A549 (cell line): Measurements from ENCODE around the gene GULP1. TPM values are rescaled to one million over a fixed set of nuclear protein-coding genes. Genes with fewer than 3 reads are reported as not detected.

Source experiments
- ATAC-seq, 2 experiments: fragments of 200-7000 bp in 1 of 2; fragments of >200 bp in 1 of 2; cut with Nextera tagmentation in 1 of 2; cut with Tn5 transposase in 1 of 2; 3 replicates each; pipeline versions ENCODE4 v1.8.0 to v1.9.1; 2018 to 2020; ENCODE audit warnings: mild to moderate bottlenecking in 1 of 2, moderate library complexity in 1 of 2
- CTCF ChIA-PET: fragments of 300-600 bp; sonication (Branson Sonifier 250); formaldehyde crosslinking; extraction: SDS; loops from one replicate; lab custom pipeline; 2021; ENCODE audit warnings: antibody characterized with exemption, inconsistent platforms; lab: Yijun Ruan, JAX
- POLR2A ChIA-PET: fragments of 350-600 bp; formaldehyde crosslinking; extraction: SDS; loops from one replicate; lab custom pipeline; 2021; ENCODE audit warnings: antibody characterized with exemption, inconsistent platforms; lab: Yijun Ruan, JAX
- DNase-seq, 2 experiments: peaks; one replicate each; pipeline versions ENCODE4 v3.0.0 to v3.0.0-alpha.2; 2011 to 2016; ENCODE audit warnings: low read depth in 1 of 2, low spot score in 1 of 2
- FAIRE-seq: peaks from 2 replicates; lab custom pipeline; 2011; peaks lifted over from hg19 to GRCh38; lab: Jason Lieb, UNC
- H3K27ac ChIP-seq, 2 experiments: fragments of >200 bp; sonication (Bioruptor Twin); formaldehyde crosslinking; 3 replicates each; pipeline ENCODE4 v1.5.1; 2016 to 2017
- H3K4me1 ChIP-seq: fragments of >200 bp; sonication (Bioruptor Twin); formaldehyde crosslinking; 3 replicates; pipeline ENCODE4 v1.6.1; 2016
- H3K4me2 ChIP-seq: fragments of >200 bp; sonication (Bioruptor Twin); formaldehyde crosslinking; 3 replicates; pipeline ENCODE4 v1.6.1; 2016
- H3K4me3 ChIP-seq: fragments of >200 bp; sonication (Bioruptor Twin); formaldehyde crosslinking; 3 replicates; pipeline ENCODE4 v1.5.1; 2016
- H3K9me3 ChIP-seq: fragments of >200 bp; sonication (Bioruptor Twin); formaldehyde crosslinking; 3 replicates; pipeline ENCODE4 v1.6.1; 2016
- BHLHE40 ChIP-seq: IDR thresholded peaks from 2 replicates; pipeline ENCODE4 v1.6.1; 2012; ENCODE audit warnings: low read depth, low read length, inconsistent platforms
- EHF ChIP-seq: fragments of 250-450 bp; sonication (Bioruptor Pico); IDR thresholded peaks from 2 replicates; pipeline ENCODE4 v1.5.0; 2020; ENCODE audit warnings: mild to moderate bottlenecking
- EHMT2 ChIP-seq: fragments of 200-600 bp; sonication (generic); IDR thresholded peaks from 2 replicates; pipeline ENCODE4 v1.6.1; 2016; ENCODE audit warnings: antibody characterized with exemption, low read depth, mild to moderate bottlenecking, moderate library complexity
- EP300 ChIP-seq, 2 experiments: fragments of >200 bp; sonication (Bioruptor Twin); formaldehyde crosslinking; IDR thresholded peaks; 2 replicates in 1 of 2; 3 replicates in 1 of 2; pipeline ENCODE4 v1.6.1; 2016 to 2017
- FOXS1 ChIP-seq: fragments of 250-450 bp; sonication (Bioruptor Pico); IDR thresholded peaks from 2 replicates; pipeline ENCODE4 v1.5.0; 2020; ENCODE audit warnings: mild to moderate bottlenecking, moderate library complexity
- GATA3 ChIP-seq: IDR thresholded peaks from 2 replicates; pipeline ENCODE4 v1.6.1; 2012; ENCODE audit warnings: borderline replicate concordance
- HEYL ChIP-seq: fragments of 250-450 bp; sonication (Bioruptor Pico); IDR thresholded peaks from 2 replicates; pipeline ENCODE4 v1.8.0; 2021; ENCODE audit warnings: mild to moderate bottlenecking, moderate library complexity
- HOXA7 ChIP-seq: fragments of 250-450 bp; sonication (Bioruptor Pico); IDR thresholded peaks from 2 replicates; pipeline ENCODE4 v1.5.0; 2020; ENCODE audit warnings: mild to moderate bottlenecking, moderate library complexity
- HOXB5 ChIP-seq: fragments of 250-450 bp; sonication (Bioruptor Pico); IDR thresholded peaks from 2 replicates; pipeline ENCODE4 v1.5.0; 2020; ENCODE audit warnings: mild to moderate bottlenecking, moderate library complexity
- KDM1A ChIP-seq: fragments of 200-600 bp; sonication (generic); IDR thresholded peaks from 2 replicates; pipeline ENCODE4 v1.6.1; 2016; ENCODE audit warnings: low read depth, mild to moderate bottlenecking
- KDM5A ChIP-seq: fragments of 200-600 bp; sonication (generic); IDR thresholded peaks from 2 replicates; pipeline ENCODE4 v1.6.1; 2016; ENCODE audit warnings: antibody characterized with exemption, mild to moderate bottlenecking
- NFE2L2 ChIP-seq: fragments of 150-350 bp; conservative IDR thresholded peaks from 2 replicates; pipeline ENCODE4 v1.6.1; 2014; ENCODE audit warnings: low read length
- PHF8 ChIP-seq: fragments of 200-600 bp; sonication (generic); IDR thresholded peaks from 2 replicates; pipeline ENCODE4 v1.6.1; 2016; ENCODE audit warnings: low read depth, mild to moderate bottlenecking, antibody characterized with exemption, moderate library complexity, borderline replicate concordance
- POLR2A ChIP-seq: IDR thresholded peaks from 2 replicates; pipeline ENCODE4 v1.6.1; 2012; ENCODE audit warnings: mild to moderate bottlenecking, low read length
- POLR2AphosphoS2 ChIP-seq: conservative IDR thresholded peaks from 2 replicates; pipeline ENCODE4 v1.6.1; 2012; ENCODE audit warnings: low read length, improper control_type of control experiment, inconsistent platforms
- RAD21 ChIP-seq, 2 experiments: fragments of >200 bp in 1 of 2; sonication (Bioruptor Twin) in 1 of 2; formaldehyde crosslinking in 1 of 2; IDR thresholded peaks in 1 of 2; conservative IDR thresholded peaks in 1 of 2; 2 replicates in 1 of 2; 3 replicates in 1 of 2; pipeline ENCODE4 v1.6.1; 2012 to 2018; ENCODE audit warnings: inconsistent platforms in 1 of 2
- RFX5 ChIP-seq: fragments of 450-650 bp; IDR thresholded peaks from 2 replicates; pipeline ENCODE4 v1.7.1; 2014; ENCODE audit warnings: antibody characterized with exemption, mild to moderate bottlenecking, moderate library complexity
- SMC3 ChIP-seq: fragments of >200 bp; sonication (Bioruptor Twin); formaldehyde crosslinking; IDR thresholded peaks from 3 replicates; pipeline ENCODE4 v1.6.1; 2018; ENCODE audit warnings: inconsistent platforms
- TFCP2L1 ChIP-seq: fragments of 250-450 bp; sonication (Bioruptor Pico); IDR thresholded peaks from 2 replicates; pipeline ENCODE4 v1.5.0; 2021; ENCODE audit warnings: mild to moderate bottlenecking
- ZNF302 ChIP-seq: fragments of 250-450 bp; sonication (Bioruptor Pico); IDR thresholded peaks from 2 replicates; pipeline ENCODE4 v1.9.0; 2021; ENCODE audit warnings: inconsistent platforms, mild to moderate bottlenecking, moderate library complexity
- WGBS: methylation state at CpG from one replicate; pipeline ENCODE4 v1.1.6; 2017; ENCODE audit errors: missing lambda C conversion rate; 5-methylcytosine and 5-hydroxymethylcytosine counted together
- polyA plus RNA-seq, 4 experiments: library from polyadenylated mRNA; depleted of rRNA in 3 of 4; stranded (reverse); fragments of >200 nt; fragmentation: RNase III in 1 of 4; extraction: RNeasy Plus Mini Kit Qiagen cat#74134 plus additional on column Dnase treatment in 1 of 4; gene quantifications; 2 replicates in 3 of 4; 3 replicates in 1 of 4; pipeline ENCODE4 v1.2.3, GENCODE V29; 2011 to 2017
- TF ChIP-seq, protein P1 (sequence below): fragments of 150-350 bp; IDR thresholded peaks from 2 replicates; pipeline ENCODE4 v1.6.1; 2014; ENCODE audit warnings: low read depth, mild to moderate bottlenecking, low read length
- TF ChIP-seq, protein P2 (sequence below): fragments of 450-650 bp; IDR thresholded peaks from 2 replicates; pipeline ENCODE4 v1.6.1; 2014; ENCODE audit warnings: antibody characterized with exemption
- TF ChIP-seq, protein P3 (sequence below): IDR thresholded peaks from 2 replicates; pipeline ENCODE4 v1.6.1; 2012; ENCODE audit warnings: low read depth, borderline replicate concordance
- TF ChIP-seq, protein P4 (sequence below): fragments of >200 bp; sonication (Bioruptor Twin); formaldehyde crosslinking; IDR thresholded peaks from 3 replicates; pipeline ENCODE4 v1.5.1; 2016

The GULP1 gene
- polyA plus RNA-seq, 2 of the 4 experiments (the other 2 are of a cell fraction), result 30.7 to 89.2 TPM

DNA sequence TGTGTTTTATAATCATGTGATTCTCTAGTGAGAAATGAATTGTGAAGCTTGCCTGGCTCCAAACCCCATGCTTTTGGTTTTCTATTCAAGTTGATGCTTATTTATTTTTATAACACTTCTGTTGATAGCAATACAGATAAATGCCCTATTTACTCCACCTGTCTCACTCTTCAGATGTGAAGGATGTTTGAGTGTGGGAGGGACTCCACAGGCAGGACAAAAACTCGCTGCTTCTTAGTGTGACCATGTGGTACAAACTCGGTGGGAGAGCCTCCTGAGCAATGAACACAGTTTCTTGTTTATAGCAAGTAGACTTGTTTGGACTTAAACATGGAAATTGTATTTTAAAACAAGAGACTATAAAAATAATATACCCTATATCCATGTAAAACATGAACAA is 219.7 kb downstream of the GULP1 start:
- ChIA-PET CTCF (interaction anchor here (1.1 to 2.7 kb wide), 6 partner anchors 27 to 930 kb away, joined by 3 to 12 read pairs (median 3); no protein-coding TSS in a partner anchor), POLR2A (interaction anchor here (1.6 kb wide), 1 partner anchor 219 kb away, joined by 6 read pairs; the partner anchor contains the start of gene GULP1)
- Histone ChIP-seq H3K9me3 (no peaks in the 10 kb centered on the region), H3K4me3 (no peak overlapping the region), H3K27ac (no peak overlapping the region), H3K4me2 (no peak overlapping the region), H3K4me1 (peaks cover 12% of the 10 kb centered on the region; the same call in 1 of the 3 replicates)
- no peak for FAIRE-seq
- no peak for ATAC-seq
- DNase-seq, result no peak
- TF ChIP-seq GATA3 (no peak), EHF (CRISPR knock-in tag) (no peak), ZNF302 (CRISPR knock-in tag) (no peak), PHF8 (no peak), HOXB5 (CRISPR knock-in tag) (no peak), RFX5 (no peak), NFE2L2 (no peak), FOXS1 (CRISPR knock-in tag) (no peak), HOXA7 (CRISPR knock-in tag) (no peak), KDM1A (no peak), EHMT2 (no peak), POLR2A (no peak), EP300 (IDR thresholded peaks at IDR 0.05) (no peak), SMC3 (no peak), HEYL (CRISPR knock-in tag) (no peak)
- TF ChIP-seq, protein P1, sequence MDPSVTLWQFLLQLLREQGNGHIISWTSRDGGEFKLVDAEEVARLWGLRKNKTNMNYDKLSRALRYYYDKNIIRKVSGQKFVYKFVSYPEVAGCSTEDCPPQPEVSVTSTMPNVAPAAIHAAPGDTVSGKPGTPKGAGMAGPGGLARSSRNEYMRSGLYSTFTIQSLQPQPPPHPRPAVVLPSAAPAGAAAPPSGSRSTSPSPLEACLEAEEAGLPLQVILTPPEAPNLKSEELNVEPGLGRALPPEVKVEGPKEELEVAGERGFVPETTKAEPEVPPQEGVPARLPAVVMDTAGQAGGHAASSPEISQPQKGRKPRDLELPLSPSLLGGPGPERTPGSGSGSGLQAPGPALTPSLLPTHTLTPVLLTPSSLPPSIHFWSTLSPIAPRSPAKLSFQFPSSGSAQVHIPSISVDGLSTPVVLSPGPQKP, result no peak
- TF ChIP-seq, protein P2, sequence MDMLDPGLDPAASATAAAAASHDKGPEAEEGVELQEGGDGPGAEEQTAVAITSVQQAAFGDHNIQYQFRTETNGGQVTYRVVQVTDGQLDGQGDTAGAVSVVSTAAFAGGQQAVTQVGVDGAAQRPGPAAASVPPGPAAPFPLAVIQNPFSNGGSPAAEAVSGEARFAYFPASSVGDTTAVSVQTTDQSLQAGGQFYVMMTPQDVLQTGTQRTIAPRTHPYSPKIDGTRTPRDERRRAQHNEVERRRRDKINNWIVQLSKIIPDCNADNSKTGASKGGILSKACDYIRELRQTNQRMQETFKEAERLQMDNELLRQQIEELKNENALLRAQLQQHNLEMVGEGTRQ, result no peak
- WGBS, result 51% methylated on average over 2 of the region's 2 CpGs

DNA sequence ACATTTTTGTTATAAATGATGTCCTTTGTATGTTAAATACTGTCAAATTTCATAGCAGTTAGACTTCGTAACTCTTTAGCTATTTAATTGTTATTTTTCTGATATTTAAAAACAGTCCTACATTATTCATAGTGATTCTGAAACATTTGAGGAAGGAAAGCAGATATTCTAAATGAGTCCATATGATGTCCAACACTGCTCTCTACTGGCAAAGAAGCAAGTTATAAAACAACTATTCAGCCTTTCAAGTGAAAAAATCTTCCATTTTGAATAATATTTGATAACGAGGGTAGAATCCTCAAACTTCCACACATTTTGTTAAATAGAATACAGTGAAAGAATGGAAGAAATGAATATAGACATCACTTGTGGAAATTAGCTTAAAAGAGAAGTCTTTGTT is 220.8 kb downstream of the GULP1 start:
- Histone ChIP-seq H3K4me1 (peaks cover 12% of the 10 kb centered on the region; the same call in 1 of the 3 replicates), H3K4me2 (peak overlapping the region; percentile 71), H3K27ac (peak overlapping the region in 1 of 2 experiments; percentile 39; a peak in 2 of 6 replicates), H3K9me3 (no peaks in the 10 kb centered on the region), H3K4me3 (no peak overlapping the region; the same call in 2 of the 3 replicates)
- peak; percentile 23 for FAIRE-seq
- WGBS, result under 1% methylated on average over 2 of the region's 2 CpGs
- DNase-seq, result peak; percentile 4 to 65
- TF ChIP-seq KDM5A (no peak), TFCP2L1 (no peak), BHLHE40 (no peak), SMC3 (peak; percentile 88), RAD21 (conservative IDR thresholded peaks at IDR 0.05 in 1 of 2, IDR thresholded peaks at IDR 0.05 in 1 of 2) (peak; percentile 89 to 95), POLR2AphosphoS2 (no peak)
- TF ChIP-seq, protein P1, result no peak
- TF ChIP-seq, protein P3, sequence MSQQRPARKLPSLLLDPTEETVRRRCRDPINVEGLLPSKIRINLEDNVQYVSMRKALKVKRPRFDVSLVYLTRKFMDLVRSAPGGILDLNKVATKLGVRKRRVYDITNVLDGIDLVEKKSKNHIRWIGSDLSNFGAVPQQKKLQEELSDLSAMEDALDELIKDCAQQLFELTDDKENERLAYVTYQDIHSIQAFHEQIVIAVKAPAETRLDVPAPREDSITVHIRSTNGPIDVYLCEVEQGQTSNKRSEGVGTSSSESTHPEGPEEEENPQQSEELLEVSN, result no peak
- TF ChIP-seq, protein P4, sequence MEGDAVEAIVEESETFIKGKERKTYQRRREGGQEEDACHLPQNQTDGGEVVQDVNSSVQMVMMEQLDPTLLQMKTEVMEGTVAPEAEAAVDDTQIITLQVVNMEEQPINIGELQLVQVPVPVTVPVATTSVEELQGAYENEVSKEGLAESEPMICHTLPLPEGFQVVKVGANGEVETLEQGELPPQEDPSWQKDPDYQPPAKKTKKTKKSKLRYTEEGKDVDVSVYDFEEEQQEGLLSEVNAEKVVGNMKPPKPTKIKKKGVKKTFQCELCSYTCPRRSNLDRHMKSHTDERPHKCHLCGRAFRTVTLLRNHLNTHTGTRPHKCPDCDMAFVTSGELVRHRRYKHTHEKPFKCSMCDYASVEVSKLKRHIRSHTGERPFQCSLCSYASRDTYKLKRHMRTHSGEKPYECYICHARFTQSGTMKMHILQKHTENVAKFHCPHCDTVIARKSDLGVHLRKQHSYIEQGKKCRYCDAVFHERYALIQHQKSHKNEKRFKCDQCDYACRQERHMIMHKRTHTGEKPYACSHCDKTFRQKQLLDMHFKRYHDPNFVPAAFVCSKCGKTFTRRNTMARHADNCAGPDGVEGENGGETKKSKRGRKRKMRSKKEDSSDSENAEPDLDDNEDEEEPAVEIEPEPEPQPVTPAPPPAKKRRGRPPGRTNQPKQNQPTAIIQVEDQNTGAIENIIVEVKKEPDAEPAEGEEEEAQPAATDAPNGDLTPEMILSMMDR, result peak; percentile 86
- ATAC-seq, result peak; percentile 68 to 84; a peak in 5 of 6 replicates
- POLR2A ChIA-PET, result interaction anchor here (1.6 kb wide), 1 partner anchor 220 kb away, joined by 6 read pairs; the partner anchor contains the start of gene GULP1
- CTCF ChIA-PET, result interaction anchor here (0.6 to 2.7 kb wide), 9 partner anchors 186 to 1039 kb away, joined by 3 to 12 read pairs (median 3); partner anchors contain the start of gene GULP1
